HG03378 (cell line): ENCODE data around the gene ZNF639.
A peak's percentile ranks its signal among the peaks of the same experiment; 100 is the strongest.

Source experiments
- ATAC-seq: cut with Tn5 transposase; IDR thresholded peaks from one replicate; pipeline ENCODE4 v1.9.1; 2021; ENCODE audit warnings: mild to moderate bottlenecking, moderate library complexity; ENCODE audit not compliant: unreplicated experiment

The ZNF639 gene

DNA sequence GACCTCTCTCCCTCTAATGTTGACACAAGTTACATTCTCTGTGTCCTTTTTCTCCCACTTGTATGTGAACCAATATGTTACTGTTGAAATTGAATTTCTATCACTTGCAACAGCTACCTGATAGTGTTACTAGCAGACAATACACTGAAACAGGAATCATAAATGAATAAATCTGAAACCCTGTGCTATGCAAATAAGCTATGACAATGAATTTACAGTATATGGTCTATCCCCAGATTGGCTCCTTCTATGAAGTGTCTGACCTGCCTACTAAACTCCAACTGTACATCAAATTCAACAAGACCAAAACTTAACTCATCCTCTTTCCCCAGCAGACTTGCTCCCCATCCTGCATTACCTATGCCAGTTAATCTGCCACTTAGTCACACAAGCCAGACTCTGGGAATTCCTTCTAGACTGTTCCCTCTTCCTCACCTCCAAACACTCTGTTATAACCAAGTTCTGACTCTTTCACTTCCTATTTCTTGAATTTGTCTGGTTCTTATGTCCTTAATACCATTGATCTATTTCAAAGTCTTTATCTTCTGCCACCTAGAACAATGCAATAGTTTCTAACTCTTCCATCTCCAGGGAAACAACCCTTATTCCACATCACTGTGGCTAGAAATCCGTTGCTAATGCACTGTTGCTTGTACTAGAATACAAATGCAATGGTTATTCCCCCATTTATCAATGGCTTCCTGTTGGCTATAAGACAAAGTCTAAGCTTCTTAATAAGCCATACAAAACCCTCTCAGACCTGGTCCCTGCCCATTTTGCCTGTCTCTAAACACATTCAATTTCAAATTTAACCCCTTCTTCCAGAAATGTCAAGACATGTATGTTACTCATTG, 13.4 kb upstream of the ZNF639 start:
- ATAC-seq: peak; percentile 92

GRCh38 chr3:179318876-179319275, 4.0 kb upstream of the ZNF639 start:
- no peak for ATAC-seq

GRCh38 chr3:179321668-179322285, 1.1 kb upstream of the ZNF639 start:
- no peak for ATAC-seq

GRCh38 chr3:179323197-179324110, 623 bp downstream of the ZNF639 start:
- ATAC-seq: peak; percentile 33

DNA sequence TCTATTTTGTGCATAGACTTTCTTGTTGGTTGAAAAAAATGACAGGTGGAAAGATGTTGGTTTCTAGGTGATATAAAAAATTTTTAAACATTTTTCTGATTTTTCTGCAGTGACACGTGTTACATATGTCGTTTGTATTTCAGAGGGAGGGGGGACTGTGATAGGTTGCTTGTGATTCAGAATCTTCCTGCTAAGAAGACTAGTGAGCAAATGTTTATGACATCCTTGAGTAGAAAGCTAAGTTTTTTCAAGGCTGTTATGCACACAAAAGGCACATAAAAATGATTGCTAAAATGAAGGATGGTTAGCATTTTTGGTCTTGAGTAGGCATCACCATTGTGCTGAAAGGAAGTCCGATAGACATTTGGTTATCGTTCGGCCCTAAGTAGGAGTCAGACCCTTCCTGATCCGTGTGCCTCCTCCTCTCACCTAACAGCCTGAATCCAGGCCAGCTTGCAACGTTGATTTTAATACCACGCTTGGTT, 1.5 kb downstream of the ZNF639 start:
- no peak for ATAC-seq

GRCh38 chr3:179330438-179330837, 7.6 kb downstream of the ZNF639 start:
- ATAC-seq: no peak

GRCh38 chr3:179332240-179332639, 9.4 kb downstream of the ZNF639 start:
- no peak for ATAC-seq

DNA sequence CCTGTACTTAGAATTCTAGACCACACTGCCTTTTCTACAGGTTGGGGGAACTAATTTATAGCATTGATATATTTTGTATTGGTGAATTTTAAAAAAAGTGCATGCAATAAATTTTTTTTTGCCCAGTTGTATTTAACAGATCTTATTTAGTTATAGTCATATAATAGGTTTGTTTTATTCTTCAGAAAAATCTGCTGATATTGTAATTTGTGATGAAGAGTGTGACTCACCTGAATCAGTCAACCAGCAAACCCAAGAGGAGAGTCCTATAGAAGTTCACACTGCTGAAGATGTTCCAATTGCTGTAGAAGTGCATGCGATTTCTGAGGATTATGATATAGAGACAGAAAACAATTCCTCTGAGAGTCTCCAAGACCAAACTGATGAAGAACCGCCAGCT, 10.3 kb downstream of the ZNF639 start:
- ATAC-seq: no peak

- ATAC-seq: no peak
These were observed 13.6 kb downstream of the ZNF639 start for GRCh38 chr3:179336345-179336929.

- ATAC-seq: peak; percentile 91
These were observed 24.7 kb downstream of the ZNF639 start, which contains the start of gene MFN1 for GRCh38 chr3:179347345-179348194. MFN1 (plus strand) TSS chr3:179347709; CDS start chr3:179348852, 1,143 bp downstream.

GRCh38 chr3:179348325-179349013, 25.6 kb downstream of the ZNF639 start:
- ATAC-seq: peak; percentile 79

GRCh38 chr3:179355996-179356395, 33.2 kb downstream of the ZNF639 start:
- ATAC-seq: no peak

DNA sequence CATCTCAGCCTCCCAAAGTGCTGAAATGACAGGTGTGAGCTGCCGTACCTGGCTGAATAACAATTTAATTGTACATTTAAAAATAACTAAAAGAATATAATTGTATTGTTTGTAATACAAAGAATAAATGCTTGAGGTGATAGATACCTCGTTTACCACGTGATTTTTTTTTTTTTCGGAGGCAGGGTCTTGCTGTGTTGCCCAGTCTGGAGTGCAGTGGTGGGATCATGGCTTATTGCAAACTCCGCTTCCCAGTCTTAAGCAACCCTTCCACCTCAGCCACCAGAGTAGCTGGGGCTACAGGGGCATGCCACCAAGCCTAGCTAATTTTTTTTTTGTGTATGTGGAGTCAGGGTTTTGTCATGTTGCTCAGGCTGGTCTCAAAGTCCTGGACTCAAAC, 40.5 kb downstream of the ZNF639 start:
- ATAC-seq: no peak

GRCh38 chr3:179369621-179370020, 46.8 kb downstream of the ZNF639 start:
- ATAC-seq: no peak

DNA sequence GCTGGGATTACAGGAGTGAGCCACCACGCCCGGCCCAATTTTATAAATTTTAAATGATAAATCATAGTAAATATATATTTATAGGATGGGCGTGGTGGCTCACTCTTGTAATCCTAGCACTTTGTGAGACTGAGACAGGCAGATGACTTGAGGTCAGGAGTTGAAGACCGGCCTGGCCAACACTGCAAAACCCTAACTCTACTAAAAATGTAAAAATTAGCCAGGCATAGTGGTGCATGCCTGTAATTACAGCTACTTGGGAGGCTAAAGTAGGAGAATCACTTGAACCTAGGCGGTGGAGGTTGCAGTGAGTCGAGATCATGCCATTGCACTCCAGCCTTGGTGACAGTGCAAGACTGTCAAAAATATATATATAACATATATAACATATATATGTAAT, 51.1 kb downstream of the ZNF639 start:
- no peak for ATAC-seq

DNA sequence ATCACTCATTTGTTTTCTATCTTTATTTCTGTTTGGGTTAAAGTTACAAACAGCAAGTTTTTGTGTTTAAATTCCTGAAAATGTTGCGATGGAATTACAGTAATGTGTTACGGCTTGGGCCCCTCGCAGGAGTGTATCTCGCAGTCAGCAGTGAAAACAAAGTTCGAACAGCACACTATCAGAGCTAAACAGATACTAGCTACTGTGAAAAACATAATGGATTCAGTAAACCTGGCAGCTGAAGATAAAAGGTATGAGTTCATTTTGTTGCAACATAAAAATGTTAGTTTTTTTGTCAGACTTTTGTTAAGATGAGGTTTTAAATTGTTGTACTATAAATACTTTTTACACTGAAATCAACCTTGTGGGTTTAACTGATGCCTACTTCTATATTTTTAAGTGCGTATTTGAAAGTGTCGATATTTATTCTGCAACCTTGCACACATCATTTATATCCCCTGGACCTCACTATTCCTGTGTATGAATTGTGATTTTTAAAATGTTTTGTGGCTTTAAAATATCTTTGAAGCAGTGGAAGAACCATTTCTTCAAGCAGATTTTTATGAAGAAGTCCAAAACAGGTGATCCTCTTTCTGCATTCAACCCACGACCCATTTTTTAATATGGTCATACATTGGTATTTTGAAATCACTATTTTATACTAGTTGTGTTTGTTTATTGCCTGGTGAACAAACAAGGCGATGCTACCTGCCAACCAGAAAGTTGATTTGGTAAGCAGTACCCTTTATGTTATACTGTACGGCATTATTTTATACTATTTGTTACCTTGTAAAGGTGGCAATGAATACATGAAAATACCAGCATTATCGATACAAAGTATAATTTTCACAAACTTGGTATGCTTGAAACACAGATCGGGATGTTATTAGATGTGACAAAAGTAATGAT, 52.5 kb downstream of the ZNF639 start:
- ATAC-seq: no peak

DNA sequence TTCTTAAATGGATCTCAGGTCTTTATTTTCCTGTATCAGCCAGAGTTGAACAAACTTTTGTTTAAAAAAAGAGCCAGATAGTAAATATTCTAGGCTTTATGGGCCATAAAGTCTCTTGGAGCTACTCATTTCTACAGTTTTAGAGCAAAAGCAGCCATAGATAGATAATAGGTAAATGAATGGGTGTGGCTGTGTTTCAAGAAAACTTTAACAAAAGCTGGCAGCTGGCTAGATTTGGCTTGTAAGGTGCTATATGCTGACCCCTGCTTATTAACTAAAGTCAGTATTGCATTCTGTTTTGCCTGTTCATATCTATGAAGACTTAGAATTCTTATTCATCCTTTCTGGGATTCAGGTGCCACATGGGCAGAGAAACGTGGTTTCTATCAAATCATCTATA, 53.6 kb downstream of the ZNF639 start:
- no peak for ATAC-seq
